Measurements from ENCODE around the gene SCN2B. TPM values are rescaled to one million over a fixed set of nuclear protein-coding genes. Genes with fewer than 3 reads are reported as not detected.

The SCN2B gene
- total RNA-seq, 1 donor from 2014 or later, result 0.40 TPM

DNA sequence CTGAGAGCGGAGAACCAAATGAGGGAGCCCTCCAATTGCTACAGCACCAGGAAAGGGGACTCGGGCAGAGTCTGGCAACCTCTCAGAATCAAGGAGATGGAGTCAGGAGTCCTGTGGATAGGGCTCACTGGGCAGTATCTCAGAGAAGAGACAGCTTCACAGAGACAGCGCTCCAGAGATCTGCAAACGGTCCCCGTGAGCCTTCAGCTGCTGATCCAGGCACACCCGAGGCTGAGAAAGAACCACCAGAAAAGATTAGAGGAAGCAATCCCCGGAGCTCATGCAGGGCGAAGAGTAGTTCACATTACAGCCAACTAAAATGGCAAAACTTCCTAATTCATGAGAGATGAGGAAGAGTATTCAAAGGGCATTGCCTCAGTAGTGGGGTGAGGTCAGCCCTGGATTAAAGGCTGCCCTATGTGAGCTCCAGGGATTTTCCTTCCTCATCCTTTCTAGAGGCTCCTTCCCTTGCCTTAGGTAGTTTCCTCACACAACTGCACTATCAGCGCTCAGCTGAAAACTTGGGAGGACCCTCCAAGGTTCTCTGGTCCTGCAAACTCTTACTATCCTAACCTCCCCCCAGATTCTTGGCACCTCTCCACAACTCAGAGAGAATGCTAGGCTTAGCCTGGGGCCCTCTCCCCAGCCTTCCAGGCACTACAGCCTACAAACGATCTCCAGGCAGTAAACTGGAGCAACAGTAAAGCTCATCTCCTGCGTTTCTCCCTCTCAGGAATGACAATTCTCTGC is 47.5 kb downstream of the SCN2B start:
- no peak for DNase-seq (ENCODE audit: low read depth, low spot score)
- no peak overlapping the region for H3K27ac Mint-ChIP-seq (ENCODE audit: unreplicated experiment)
- no peaks in the 10 kb centered on the region for H3K36me3 Mint-ChIP-seq (ENCODE audit: low read depth)
- no peak for TF ChIP-seq CTCF (conservative IDR thresholded peaks at IDR 0.05)
- no peaks in the 10 kb centered on the region for H3K4me1 Mint-ChIP-seq
- no peaks in the 10 kb centered on the region for H3K9me3 Mint-ChIP-seq
- H3K27me3 Mint-ChIP-seq (ENCODE audit: low read depth), result no peaks in the 10 kb centered on the region
- H3K4me3 Mint-ChIP-seq, result no peak overlapping the region

DNA sequence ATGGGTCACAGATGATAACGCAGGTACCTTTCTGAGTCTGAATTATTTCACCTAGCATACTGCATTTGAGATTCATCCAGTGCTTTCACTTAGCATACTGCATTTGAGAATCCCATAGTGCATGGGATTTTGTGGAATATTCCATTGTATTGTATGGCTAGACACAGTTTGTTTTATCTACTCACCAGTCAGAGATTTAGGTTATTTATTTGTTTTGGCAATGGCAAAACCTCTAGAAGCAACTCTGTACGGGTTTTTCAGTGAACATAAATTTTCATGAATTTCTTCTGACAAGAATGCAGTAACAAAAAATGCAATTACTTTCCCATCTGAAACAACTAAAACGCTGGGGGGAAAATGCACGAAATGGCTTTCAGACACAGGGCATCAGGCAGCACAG is 48.1 kb downstream of the SCN2B start:
- no peaks in the 10 kb centered on the region for H3K27me3 Mint-ChIP-seq (ENCODE audit: low read depth)
- H3K36me3 Mint-ChIP-seq (ENCODE audit: low read depth), result no peaks in the 10 kb centered on the region
- no peak for DNase-seq (ENCODE audit: low read depth, low spot score)

DNA sequence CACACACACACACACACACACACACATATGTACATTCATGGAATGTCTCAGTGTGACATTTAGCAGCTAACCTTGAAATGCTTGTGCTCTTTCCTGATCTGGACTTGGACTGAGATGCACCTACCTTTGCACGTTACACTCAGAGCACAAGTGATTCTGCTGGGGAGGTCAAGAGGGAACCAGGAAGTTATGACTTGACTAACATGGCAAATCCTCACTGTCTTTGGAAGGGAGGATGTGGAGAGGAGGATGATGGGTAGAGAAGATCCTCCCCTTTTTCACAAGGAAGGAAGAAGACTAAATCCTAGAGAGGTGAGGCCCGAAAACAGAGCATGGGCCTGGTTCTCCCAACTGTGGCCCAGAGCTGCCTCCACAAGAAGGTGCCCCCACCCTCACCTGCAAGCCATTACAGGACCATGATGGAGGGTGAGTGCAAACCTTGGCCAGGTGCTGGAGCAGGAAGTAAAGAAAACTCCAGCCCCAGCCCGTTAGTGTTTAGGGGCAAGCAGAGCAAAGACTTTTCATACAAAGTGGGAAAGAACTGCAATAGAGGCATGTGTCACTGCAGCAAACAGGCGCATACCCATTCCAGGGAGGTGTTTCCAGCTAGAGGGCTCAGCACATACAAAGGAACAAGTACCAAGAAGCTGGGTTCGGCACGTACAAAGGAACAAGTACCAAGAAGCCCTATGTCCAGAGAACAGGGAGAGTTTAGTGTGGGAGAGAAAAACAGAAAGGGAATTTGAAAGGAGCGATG is 50.2 kb downstream of the SCN2B start:
- no peak for TF ChIP-seq CTCF (conservative IDR thresholded peaks at IDR 0.05)
- Mint-ChIP-seq H3K27ac (ENCODE audit: unreplicated experiment) (no peak overlapping the region), H3K36me3 (ENCODE audit: low read depth) (no peaks in the 10 kb centered on the region), H3K9me3 (no peaks in the 10 kb centered on the region), H3K27me3 (ENCODE audit: low read depth) (no peaks in the 10 kb centered on the region), H3K4me3 (no peak overlapping the region), H3K4me1 (no peaks in the 10 kb centered on the region)
- DNase-seq (ENCODE audit: low read depth, low spot score), result no peak

More for the DNA sequence above, 48.1 kb downstream of the SCN2B start:
- Mint-ChIP-seq H3K4me3 (no peak overlapping the region), H3K27ac (ENCODE audit: unreplicated experiment) (no peak overlapping the region), H3K9me3 (no peaks in the 10 kb centered on the region), H3K4me1 (no peaks in the 10 kb centered on the region)
- no peak for TF ChIP-seq CTCF (conservative IDR thresholded peaks at IDR 0.05)

DNA sequence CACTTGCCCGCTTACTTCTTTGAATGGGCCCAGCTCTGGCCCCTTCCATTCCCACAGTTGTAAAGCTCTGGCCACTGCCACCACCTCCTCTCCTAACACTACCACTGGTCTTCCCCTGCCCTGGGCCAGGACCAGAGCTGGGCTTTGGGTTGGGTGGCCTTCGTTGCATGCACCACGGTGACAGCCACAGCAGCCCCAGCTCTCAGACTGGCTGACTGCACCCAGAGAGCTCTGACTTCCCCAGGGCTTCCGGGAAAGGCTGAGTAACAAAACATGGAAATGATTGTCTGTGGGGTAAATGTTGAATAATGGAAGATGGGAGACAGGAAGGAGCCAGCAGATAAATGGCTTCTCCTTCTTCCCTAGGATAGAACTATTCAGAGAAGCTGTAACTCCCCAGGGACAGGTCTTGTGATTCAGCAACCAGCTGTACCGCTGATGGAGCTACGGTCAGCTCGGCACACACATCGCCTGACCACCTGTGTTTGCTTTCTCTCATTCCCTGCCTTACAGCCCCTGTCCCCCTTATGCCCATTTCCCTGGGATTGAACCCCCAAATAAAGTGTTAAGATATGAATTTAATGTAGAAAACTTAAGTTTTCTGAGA is 51.4 kb downstream of the SCN2B start:
- peaks cover 2% of the 10 kb centered on the region for H3K36me3 Mint-ChIP-seq (ENCODE audit: low read depth)
- peaks cover 4% of the 10 kb centered on the region for H3K9me3 Mint-ChIP-seq
- no peaks in the 10 kb centered on the region for H3K4me1 Mint-ChIP-seq
- DNase-seq (ENCODE audit: low read depth, low spot score), result no peak
- no peak overlapping the region for H3K4me3 Mint-ChIP-seq
- TF ChIP-seq CTCF (conservative IDR thresholded peaks at IDR 0.05), result no peak
- H3K27ac Mint-ChIP-seq (ENCODE audit: unreplicated experiment), result no peak overlapping the region
- H3K27me3 Mint-ChIP-seq (ENCODE audit: low read depth), result no peaks in the 10 kb centered on the region

- no peak for TF ChIP-seq CTCF (conservative IDR thresholded peaks at IDR 0.05)
- H3K36me3 Mint-ChIP-seq (ENCODE audit: low read depth), result peaks cover 2% of the 10 kb centered on the region
- H3K27me3 Mint-ChIP-seq (ENCODE audit: low read depth), result peaks cover 9% of the 10 kb centered on the region
- H3K9me3 Mint-ChIP-seq, result peaks cover 4% of the 10 kb centered on the region
- no peak for DNase-seq (ENCODE audit: low read depth, low spot score)
- H3K4me3 Mint-ChIP-seq, result no peak overlapping the region
- no peaks in the 10 kb centered on the region for H3K4me1 Mint-ChIP-seq
- H3K27ac Mint-ChIP-seq (ENCODE audit: unreplicated experiment), result no peak overlapping the region
Measured at GRCh38 chr11:118120793-118121192, 55.6 kb downstream of the SCN2B start.
